HUDEP-2 (cell line): ENCODE data around the gene PPM1K.

Experiments
- DNase-seq, 76 experiments: peaks; one replicate each; lab custom pipeline; 2025; ENCODE audit not compliant: unreplicated experiment in 76 of 76; lab: John Stamatoyannopoulos, UW

Gene PPM1K

GRCh38 chr4:88223516-88223915, 60.8 kb downstream of the PPM1K start:
- DNase-seq: no peak

- peak in 15 of 76 experiments; percentile 2 to 39 (median 14) for DNase-seq
Measured at GRCh38 chr4:88219099-88219498, 65.3 kb downstream of the PPM1K start.

DNA sequence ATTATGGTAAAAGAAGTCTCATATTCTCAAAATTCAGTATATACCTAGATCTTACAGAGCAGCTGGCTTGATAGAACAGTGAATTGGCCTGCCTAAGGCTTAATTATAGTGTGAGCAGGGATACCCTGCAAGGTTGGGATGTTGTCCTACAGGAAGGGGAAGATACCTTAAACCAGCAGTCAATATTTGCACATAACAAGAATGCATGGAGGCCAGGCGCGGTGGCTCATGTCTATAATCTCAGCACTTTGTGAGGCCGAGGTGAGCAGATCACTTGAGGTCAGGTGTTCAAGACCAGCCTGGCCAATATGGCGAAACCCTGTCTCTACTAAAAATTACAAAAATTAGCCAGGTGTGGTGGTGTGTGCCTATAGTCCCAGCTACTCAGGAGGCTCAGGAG, 67.2 kb downstream of the PPM1K start:
- no peak for DNase-seq

DNA sequence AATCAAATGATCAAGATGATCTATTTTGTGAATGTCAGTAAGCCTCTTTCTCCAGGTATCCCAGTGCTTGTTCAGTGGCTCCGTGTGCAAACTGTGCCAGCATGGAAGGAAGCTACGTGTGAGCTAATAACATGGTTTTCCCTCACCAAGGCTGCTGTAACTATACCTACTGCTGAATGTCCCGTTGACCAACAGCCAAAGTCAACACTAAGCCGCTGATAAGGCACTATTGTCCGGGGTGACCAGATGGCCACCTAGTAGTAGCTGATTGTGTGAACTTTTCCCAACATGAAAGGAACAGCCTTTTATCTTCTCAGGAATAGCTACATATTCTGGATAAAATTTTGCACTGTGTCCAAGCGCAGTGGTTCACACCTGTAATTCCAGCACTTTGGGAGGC, 68.0 kb downstream of the PPM1K start:
- no peak for DNase-seq

- DNase-seq: no peak
Measured at GRCh38 chr4:88215351-88215750, 69.0 kb downstream of the PPM1K start.

DNA sequence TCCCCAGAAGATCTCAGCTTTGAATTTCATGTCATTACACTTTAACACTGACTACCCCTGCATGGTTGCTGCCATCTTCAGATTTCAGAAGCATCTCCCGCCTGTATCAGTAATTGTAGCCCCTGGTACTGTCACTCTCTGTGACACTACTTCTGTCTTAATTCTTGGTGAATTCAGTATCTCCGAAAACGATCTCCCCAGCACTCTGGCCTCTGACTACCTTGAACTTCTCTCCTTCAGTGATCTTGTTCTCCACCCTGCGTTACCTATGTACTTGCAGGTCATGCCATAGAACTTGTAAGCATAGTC, 72.2 kb downstream of the PPM1K start:
- DNase-seq: peak in 1 of 76 experiments; percentile 2

DNA sequence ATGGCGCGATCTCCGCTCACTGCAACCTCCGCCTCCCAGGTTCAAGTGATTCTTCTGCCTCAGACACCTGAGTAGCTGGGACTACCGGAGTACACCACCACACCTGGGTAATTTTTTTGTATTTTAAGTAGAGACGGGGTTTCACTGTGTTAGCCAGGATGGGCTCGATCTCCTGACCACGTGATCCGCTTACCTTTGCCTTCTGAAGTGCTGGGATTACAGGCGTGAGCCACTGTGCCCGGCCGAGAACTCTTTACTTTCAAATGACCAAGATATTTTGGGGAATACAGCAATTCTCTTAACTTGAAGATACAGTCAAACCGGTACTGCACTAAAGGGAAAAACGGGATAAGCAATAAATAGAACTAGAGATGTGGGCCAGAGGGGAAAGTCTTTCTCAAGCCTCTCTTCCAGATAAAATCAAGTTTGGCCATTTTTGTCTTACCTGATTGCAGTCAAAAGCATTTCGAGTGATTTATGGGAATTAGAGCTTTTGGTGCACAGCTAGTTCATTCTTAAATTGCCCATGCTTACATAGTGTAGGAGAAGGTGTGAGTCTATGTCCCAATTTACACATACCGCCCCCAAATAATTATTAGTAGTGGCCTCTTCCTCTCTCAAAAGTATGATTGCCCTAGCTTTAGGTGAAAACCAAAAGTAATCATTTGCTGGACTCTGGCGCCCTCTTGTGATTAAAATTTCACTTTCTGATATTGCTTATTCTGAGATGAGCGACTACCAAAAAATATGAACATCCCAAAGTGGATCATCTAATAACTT, 72.7 kb downstream of the PPM1K start:
- peak in 41 of 76 experiments; percentile 1 to 61 (median 22) for DNase-seq

DNA sequence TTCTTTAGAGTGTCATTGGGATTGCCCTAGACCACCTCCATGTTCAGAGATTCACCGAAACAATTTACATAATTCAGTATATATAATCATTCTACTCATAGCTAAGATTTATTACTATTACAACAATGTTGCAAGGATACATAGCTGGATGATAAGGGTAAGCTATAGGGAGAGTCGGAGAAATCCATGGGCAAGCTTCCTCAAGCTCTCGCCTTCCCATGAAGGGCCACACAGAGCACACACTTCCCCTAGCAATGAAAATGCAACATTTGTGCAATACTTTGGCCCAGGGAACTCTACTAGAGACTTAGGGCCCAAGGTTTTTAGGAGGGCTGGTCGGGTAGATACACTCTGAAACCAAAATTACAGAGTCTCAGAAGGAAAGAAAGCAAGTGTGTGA, 76.2 kb downstream of the PPM1K start:
- no peak for DNase-seq
